NCI-H82 (cell line): ENCODE data around the gene CDKN1C.
A peak's percentile ranks its signal among the peaks of the same experiment; 100 is the strongest.

ENCODE experiments used
- DNase-seq: peaks from one replicate; lab custom pipeline; 2025; lab: John Stamatoyannopoulos, UW

The CDKN1C gene

DNA sequence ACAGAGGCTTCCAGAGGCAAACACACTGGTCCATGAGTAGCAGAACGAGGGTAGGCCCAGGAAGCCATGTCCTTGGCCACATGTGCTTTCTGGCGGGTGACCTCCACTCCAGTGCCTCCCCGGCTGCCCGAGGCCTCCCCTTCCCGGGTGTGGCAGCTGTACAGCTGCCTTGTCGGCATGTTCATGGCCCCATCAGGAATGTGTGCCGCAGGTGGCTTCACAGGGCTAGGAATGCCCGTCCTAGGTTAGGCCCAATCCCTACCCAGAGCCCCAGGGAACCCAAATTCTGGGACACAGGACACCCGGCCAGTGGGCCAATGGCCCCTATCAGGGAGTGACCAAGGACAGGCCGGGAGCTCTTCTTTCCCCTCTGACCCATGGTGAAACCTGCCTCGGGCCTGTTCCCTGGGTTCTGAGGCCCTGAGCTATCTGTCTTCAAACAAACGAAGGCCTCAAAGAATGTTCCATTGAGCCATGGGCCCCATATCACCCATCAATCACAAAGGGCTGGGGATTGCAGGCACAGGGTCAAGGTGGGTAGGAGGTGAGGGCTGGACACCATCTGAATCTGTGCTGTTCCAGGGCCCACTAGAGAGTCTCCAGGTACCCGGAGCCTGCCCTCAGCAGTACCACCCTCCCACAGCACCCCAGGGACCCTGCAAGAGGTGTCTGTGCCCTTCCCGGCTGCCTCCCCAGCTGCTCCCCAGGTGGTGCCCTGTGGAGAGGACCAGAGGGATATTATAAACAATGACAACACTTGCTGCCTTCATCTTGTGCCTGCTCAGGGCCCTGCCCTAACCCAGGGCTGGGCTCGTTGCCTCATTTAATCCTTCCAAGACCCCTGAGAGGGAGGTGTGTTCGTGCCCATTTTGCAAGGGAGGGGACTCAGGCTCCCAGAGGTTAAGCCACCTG lies 4.0 kb upstream of the CDKN1C start:
- DNase-seq: no peak

- DNase-seq: peak; percentile 81
Measured at GRCh38 chr11:2888266-2888968, 2.8 kb upstream of the CDKN1C start.

- no peak for DNase-seq
Measured at GRCh38 chr11:2887515-2888195, 2.1 kb upstream of the CDKN1C start.

DNA sequence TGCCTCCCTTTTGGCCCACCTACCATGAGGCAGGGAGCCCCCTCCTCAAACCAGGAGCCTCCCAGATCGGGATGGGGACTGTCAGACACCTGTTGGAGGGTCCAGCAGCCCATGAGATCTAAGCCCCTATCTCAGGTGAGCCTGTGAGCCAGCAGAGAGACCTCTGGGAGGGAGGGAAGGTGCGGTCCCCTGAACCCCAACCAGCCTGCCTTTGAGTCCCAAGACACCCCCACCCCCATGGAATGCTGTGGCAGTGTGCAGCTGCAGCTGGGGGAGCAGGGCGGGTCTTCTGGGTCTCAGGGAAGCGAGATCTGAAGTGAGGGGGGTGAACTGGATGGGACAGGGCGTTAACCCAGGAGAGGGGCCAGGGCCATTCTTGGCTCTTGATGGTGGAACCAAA lies 1.4 kb upstream of the CDKN1C start:
- DNase-seq: no peak

DNA sequence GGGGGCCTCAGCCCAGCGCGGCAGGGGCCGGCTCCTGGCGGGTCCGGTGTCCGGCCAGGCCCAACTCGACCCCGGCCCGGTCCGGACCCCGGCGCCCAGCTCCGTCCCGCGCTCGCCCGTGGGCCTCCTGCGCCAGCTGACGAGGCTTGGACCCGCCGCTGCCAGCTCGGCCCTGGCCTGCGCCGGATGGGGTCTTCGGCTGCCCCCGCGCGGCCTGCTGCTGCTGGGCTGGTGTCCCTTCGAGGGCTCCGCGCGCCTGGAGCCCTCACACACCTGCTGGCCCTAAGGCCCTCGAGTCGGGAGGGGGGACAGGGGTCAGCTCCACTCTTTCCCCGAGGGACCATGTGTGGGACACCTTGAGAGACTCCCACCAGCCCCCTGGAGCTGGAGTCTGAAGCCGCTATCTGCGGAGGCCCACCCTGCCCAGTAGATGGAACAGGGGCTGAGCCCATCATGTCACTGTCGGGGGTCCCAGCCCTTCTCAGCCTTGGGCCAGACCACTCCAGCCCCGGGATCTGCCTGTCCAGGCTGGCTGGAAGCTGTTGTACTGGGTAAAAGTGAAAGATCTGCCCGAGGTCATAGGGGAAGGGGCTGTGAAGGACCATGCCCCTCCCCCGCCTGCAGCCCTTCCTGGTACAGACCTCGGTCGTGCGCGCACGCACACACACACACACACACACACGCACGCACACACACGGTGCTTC lies 768 bp upstream of the CDKN1C start:
- peak; percentile 49 for DNase-seq

GRCh38 chr11:2885017-2885677 lies 428 bp downstream of the CDKN1C start:
- peak; percentile 28 for DNase-seq

DNA sequence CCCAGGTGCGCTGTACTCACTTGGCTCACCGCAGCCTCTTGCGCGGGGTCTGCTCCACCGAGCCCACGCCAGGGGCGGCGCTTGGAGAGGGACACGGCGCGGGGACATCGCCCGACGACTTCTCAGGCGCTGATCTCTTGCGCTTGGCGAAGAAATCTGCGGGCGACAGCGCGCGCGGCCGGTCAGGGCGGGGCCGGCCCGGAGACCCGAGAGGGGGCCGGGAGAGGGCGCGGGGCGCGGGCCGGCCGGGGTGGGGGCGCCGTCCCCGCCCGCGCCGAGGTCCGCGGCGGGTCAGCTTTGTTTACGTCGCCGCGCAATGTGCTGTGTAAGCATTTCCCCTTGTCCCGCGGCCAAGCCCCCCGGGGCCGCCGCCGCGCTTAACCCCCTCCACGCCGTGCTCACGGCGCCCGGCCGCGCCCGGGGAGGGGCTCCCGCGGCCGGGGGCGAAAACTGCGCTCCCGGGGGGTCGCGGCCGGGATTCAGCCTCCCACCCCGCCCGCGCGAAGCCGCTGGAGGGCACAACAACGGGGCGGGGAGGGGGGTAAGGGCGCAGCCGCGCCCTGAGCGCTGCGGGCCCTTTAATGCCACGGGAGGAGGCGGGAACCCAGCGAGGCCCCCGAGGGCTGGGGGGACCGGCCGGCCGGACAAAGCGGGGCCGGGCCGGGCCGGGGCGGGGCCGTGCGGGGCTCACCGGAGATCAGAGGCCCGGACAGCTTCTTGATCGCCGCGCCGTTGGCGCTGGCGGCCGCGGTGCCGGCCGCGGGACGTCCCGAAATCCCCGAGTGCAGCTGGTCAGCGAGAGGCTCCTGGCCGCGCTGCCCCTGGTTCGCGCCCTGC lies 1.4 kb downstream of the CDKN1C start:
- no peak for DNase-seq

- no peak for DNase-seq
Measured at GRCh38 chr11:2883640-2883978, 2.0 kb downstream of the CDKN1C start.

- no peak for DNase-seq
Measured at GRCh38 chr11:2882396-2883110, 3.0 kb downstream of the CDKN1C start.

GRCh38 chr11:2881981-2882375 lies 3.6 kb downstream of the CDKN1C start:
- DNase-seq: no peak

- no peak for DNase-seq
Measured at GRCh38 chr11:2881076-2881980, 4.2 kb downstream of the CDKN1C start.

- no peak for DNase-seq
Measured at GRCh38 chr11:2880646-2881045, 4.9 kb downstream of the CDKN1C start.

DNA sequence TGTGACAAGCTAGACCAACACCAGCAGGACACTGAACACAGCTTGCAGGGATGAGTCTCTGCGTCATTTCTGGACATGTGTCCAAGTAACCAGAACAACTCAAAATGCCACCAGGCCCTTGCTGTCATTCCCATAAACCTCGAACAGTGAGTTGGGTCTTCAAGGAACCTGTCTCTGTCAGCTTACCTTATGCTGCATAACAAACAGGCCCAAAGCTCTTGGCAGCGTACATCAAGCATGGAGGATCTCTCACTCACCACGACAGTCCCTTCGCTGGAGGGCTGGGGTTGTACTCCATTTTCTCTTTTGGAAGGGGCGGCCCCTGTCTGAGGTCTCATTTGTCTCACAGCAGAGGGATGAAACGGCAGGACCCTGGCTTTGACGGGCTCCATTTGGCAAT lies 6.8 kb downstream of the CDKN1C start:
- no peak for DNase-seq

DNA sequence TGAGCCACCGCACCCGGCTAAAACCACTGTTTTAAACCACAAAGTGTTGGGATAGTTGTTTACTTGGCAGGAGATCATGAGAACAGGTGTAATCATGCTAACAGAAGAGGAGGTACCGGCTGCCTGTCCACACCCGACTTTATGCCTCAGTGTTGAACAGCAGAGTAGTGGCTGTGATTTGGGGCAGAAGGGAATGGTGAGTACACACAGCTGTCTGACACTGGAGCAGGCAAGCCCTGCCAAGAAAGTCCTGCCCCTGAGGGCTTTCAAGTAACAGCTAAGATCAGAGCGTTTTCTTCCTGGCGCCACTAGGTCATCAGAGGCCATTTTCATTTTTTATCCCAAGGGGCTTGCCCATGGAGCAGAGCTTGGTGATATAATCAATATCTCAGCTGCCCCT lies 8.1 kb downstream of the CDKN1C start:
- DNase-seq: no peak

- DNase-seq: no peak
Measured at GRCh38 chr11:2874963-2875362, 10.6 kb downstream of the CDKN1C start.

GRCh38 chr11:2870969-2871680 lies 14.4 kb downstream of the CDKN1C start:
- no peak for DNase-seq

- no peak for DNase-seq
Measured at GRCh38 chr11:2870460-2870859, 15.1 kb downstream of the CDKN1C start.
